ENCODE measurements around the gene TSPAN8. TPM values are rescaled to one million over a fixed set of nuclear protein-coding genes. Genes with fewer than 3 reads are reported as not detected.

The TSPAN8 gene
- total RNA-seq, 4 donors from 2014 or later, result 21.0 to 117 (median 58.6) TPM

DNA sequence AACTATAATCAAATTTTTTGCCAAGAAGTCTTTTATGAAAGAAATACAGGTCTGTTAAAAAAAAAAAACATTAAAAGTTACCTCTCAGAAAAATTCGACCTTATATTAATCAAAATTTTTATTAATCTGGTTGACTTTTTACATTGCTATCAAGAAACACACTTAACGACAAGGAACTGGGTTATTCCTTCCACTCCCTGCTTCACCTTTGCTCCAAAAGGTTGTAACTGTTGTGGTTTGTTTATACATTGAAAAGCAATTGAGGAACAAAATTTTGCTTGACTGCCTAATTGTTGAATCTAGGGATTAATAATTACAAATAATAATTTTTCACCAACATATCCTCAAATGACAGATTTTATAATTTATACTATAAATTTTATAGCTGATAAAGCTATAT lies 28.4 kb downstream of the TSPAN8 start:
- Histone ChIP-seq H3K27ac (no peak overlapping the region), H3K4me3 (no peak overlapping the region), H3K9me3 (no peaks in the 10 kb centered on the region), H3K4me1 (no peaks in the 10 kb centered on the region), H3K36me3 (peaks cover 0 to 15% of the 10 kb centered on the region in 2 donors), H3K27me3 (no peaks in the 10 kb centered on the region)
- TF ChIP-seq CTCF (IDR thresholded peaks at IDR 0.05 in 4 of 5, conservative IDR thresholded peaks at IDR 0.05 in 1 of 5) (no peak), POLR2A (IDR thresholded peaks at IDR 0.05) (no peak)
- intact Hi-C loops (cut with DNase I; ENCODE audit: low total_unique reads), result no loop called here
- ATAC-seq (no peak), DNase-seq (no peak)
- in situ Hi-C loops (cut with MboI; ENCODE audit: low sequenced_read_pairs in 4 of 4), result no loop called here

GRCh38 chr12:71128191-71128788 lies 29.5 kb downstream of the TSPAN8 start:
- H3K9me3 ChIP-seq, result no peaks in the 10 kb centered on the region
- H3K27ac ChIP-seq, result no peak overlapping the region
- no peaks in the 10 kb centered on the region for H3K27me3 ChIP-seq
- intact Hi-C loops (cut with DNase I; ENCODE audit: low total_unique reads) (no loop called here), in situ Hi-C loops (cut with MboI; ENCODE audit: low sequenced_read_pairs in 4 of 4) (no loop called here)
- TF ChIP-seq CTCF (IDR thresholded peaks at IDR 0.05 in 4 of 5, conservative IDR thresholded peaks at IDR 0.05 in 1 of 5), result no peak
- no peak for TF ChIP-seq POLR2A (IDR thresholded peaks at IDR 0.05)
- DNase-seq (peak in 1 of 2 donors; percentile 14), ATAC-seq (peak in 1 of 2 donors; percentile 68)
- peaks cover 0 to 15% of the 10 kb centered on the region in 2 donors for H3K36me3 ChIP-seq
- no peak overlapping the region for H3K4me3 ChIP-seq
- no peaks in the 10 kb centered on the region for H3K4me1 ChIP-seq

DNA sequence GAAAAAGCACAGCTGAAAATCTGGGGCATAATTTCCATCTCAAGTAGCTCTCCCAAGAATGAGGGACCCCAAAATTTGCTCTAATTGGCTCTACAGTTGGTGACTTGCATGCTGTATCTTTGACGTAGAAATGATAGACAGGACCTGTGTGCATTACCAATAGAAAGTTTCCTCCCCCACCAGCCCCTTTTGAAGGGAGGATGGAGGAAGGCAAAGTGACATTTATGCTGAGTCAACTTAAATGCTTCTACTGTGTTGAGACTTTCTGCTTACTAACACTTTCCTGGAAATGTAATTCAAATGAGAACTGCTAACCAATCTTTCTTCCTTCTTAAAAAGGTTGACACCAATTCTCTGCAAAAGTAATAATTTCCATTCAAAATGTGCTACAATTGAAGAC lies 31.9 kb downstream of the TSPAN8 start:
- Histone ChIP-seq H3K27ac (no peak overlapping the region), H3K36me3 (no peaks in the 10 kb centered on the region), H3K4me3 (no peak overlapping the region), H3K27me3 (no peaks in the 10 kb centered on the region), H3K9me3 (no peaks in the 10 kb centered on the region), H3K4me1 (no peaks in the 10 kb centered on the region)
- in situ Hi-C loops (cut with MboI; ENCODE audit: low sequenced_read_pairs in 4 of 4) (no loop called here), intact Hi-C loops (cut with DNase I; ENCODE audit: low total_unique reads) (no loop called here)
- no peak for TF ChIP-seq POLR2A (IDR thresholded peaks at IDR 0.05)
- no peak for TF ChIP-seq CTCF (IDR thresholded peaks at IDR 0.05 in 4 of 5, conservative IDR thresholded peaks at IDR 0.05 in 1 of 5)
- ATAC-seq (no peak), DNase-seq (no peak)

DNA sequence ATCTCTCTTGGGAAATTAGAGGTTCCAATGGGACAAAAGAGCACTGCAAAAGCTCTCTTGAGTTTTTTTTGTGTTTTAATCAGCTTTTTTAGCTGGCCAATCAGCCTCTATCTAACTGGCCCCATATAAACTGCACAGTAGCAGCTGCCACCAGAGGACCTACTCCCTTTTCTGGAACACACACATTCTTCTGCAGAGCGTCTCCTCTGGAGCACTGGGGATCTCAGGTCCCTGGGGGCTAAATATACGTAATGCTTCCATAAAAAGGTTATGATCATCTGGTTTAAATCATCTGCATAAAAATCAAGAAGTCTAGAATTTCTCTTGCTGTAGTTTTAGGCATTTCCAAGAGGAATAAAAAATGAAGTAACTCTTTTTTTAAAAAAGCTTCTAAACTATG lies 32.3 kb downstream of the TSPAN8 start:
- intact Hi-C loops (cut with DNase I; ENCODE audit: low total_unique reads), result no loop called here
- no peak overlapping the region for H3K27ac ChIP-seq
- H3K27me3 ChIP-seq, result no peaks in the 10 kb centered on the region
- DNase-seq, result no peak
- in situ Hi-C loops (cut with MboI; ENCODE audit: low sequenced_read_pairs in 4 of 4), result no loop called here
- no peak for ATAC-seq
- H3K36me3 ChIP-seq, result no peaks in the 10 kb centered on the region
- no peaks in the 10 kb centered on the region for H3K9me3 ChIP-seq
- H3K4me1 ChIP-seq, result no peaks in the 10 kb centered on the region
- TF ChIP-seq POLR2A (IDR thresholded peaks at IDR 0.05) (no peak), CTCF (IDR thresholded peaks at IDR 0.05 in 4 of 5, conservative IDR thresholded peaks at IDR 0.05 in 1 of 5) (no peak)
- H3K4me3 ChIP-seq, result no peak overlapping the region
